GM12874 (cell line): Measurements from ENCODE around the gene COG4.

Experiments
- CTCF ChIP-seq: IDR thresholded peaks from 2 replicates; pipeline ENCODE4 v1.5.1; 2011; ENCODE audit warnings: low read depth, mild to moderate bottlenecking, control low read depth, low read length, moderate library complexity; ENCODE audit not compliant: insufficient read depth

COG4 gene

DNA sequence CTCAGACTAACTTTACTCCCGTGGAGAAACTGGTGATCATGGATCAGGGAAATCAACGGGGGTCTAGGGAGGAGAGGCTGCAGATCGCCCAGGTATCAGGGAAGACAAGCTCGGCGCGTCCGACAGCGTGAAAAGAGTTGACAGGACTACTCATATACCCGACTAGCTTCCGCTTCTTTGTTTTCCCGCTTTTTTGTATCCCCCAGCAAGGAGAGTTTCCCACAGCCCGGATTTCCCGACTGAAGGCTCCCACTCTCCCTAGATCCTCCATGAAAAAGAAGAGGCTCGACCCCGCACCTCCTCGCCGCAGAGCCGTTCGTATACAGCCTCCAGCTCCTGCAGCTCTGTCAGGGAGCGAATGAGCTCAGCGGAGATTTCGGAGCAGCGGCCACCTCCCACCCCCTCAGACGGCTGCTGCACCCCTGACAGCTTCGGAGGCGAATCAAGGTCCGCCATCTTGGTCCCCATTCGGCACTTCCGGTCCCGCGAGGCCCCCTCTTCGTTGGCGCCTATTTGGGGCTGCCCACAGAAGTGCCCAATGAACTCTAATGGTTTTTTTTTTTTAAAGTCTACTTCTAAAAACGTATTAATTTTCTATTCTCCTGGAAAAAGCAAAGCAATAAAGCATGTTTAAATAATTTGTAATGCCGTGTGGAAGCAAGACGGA is at the start of gene COG4:
COG4 (minus strand) TSS at position 479 of the 667 bp plus-strand sequence; CDS start at position 468, 11 bp downstream.
- no peak for TF ChIP-seq CTCF

GRCh38 chr16:70572926-70573270 is 49.5 kb upstream of the COG4 start:
- TF ChIP-seq CTCF: no peak

GRCh38 chr16:70572050-70572925 is 48.9 kb upstream of the COG4 start:
- TF ChIP-seq CTCF: no peak

- no peak for TF ChIP-seq CTCF
These were observed 48.3 kb upstream of the COG4 start for GRCh38 chr16:70571623-70572022.

DNA sequence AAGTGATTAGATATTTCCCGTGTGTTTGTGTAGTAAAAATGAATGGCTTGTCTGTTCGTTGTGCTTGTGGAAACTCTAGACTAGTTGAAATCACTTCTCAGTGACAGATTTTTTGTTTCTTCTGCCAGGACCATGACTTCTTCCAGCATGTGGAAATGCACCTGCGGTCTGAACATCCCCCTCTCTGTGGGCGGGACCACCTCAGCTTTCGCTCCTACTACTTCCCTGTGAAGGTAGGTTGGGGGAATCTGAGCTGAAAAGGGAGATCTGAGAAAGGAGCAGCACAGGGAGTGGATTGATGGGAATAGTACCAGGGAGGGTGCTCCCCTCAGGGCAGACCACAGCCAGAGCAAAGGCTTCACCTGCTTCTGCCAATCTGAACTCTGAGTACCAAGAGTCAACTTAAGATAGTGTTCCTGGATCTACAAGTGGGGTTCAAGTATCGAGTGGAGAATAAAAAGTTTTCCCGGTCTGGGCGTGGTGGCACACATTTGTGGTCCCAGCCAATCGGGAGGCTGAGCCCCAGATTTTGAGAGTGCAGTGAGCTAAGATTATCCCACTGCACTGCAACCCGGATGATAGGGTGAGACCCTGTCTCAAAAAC is 47.7 kb upstream of the COG4 start:
- no peak for TF ChIP-seq CTCF

GRCh38 chr16:70569752-70570151 is 46.4 kb upstream of the COG4 start:
- TF ChIP-seq CTCF: no peak

- TF ChIP-seq CTCF: no peak
These were observed 45.4 kb upstream of the COG4 start for GRCh38 chr16:70568601-70569237.
